GM18519 (cell line): ENCODE measurements around the gene SON.
A peak's percentile ranks its signal among the peaks of the same experiment; 100 is the strongest.
"Not testable (repeated sequence)": the region's sequence is repeated elsewhere in the genome, so short reads cannot be mapped to it uniquely, and the experiment has no call there.

ENCODE experiments used
- ATAC-seq: cut with Tn5 transposase; IDR thresholded peaks from one replicate; pipeline ENCODE4 v1.9.1; 2021; ENCODE audit warnings: mild to moderate bottlenecking, moderate library complexity; ENCODE audit not compliant: unreplicated experiment, low FRiP score

Gene SON

DNA sequence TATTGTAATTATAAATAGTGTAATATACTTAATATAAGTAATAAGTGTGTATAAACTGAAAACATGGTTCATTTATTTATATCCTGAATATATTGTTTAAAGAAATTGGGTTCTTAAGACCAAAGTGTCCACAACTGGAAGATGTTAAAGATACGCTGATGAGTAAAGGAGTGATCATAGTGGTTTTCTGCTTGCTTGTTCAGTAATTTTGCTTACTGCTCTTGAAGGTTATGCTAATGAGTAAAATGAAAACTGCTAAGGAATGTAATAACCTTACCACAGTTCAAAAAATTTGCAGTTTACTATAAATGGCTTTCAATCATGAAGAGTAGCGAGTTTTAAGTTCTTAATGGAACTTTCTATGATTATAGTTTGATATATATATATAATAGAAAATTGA lies 23.7 kb downstream of the SON start:
- ATAC-seq: no peak

DNA sequence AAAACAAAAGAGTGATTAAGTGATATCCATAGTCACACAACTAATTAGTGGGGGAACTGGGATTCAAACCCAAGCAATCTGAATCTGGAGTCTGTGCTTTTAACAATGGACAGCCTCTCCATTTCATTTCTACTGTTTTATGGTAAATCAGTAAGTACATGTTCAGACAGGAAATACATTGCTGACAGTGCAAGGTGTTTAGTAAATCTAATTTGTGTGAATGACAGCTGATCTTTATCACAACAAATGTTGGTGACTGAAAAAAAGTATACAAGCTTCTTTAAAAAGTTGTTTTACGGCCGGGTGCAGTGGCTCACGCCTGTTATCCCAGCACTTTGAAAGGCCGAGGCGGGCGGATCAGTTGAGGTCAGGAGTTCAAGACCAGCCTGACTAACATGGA lies 25.1 kb downstream of the SON start:
- no peak for ATAC-seq

DNA sequence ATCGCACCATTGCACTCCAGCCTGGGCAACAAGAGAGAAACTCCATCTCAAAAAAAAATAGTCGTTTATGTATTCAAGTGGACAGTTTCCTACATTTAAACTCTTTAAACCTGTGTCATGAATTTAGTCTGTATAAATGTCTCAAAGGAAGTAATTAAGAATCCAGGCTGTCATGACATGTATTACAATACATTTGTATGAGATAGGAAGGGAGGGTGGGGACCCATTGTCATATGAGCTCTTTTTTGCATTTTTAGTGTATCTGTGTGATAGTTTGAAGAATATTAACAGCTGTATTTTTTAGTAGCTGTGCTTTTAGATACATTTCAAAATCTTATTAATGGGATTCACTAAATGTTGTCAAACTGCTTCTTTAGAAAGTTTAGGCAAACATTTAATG lies 25.6 kb downstream of the SON start:
- no peak for ATAC-seq

DNA sequence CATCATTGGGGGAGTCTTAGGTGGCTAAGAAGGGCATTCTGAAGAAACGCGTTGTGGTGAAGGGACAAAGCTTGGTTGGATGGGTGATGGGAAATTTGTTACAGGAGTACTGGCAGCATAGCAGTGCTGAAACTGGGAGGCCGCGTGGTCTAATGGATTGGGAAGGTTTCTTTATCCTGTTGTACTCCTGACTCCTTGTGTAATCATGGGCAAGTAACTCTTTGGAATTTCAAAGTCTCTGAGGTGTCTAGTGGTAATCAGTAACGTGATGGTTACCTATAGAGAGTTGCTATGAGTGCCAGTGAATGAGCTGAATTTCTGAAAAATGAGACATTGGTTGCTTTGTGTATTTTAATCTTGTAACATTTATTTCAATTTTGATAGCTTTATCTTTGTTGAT lies 27.2 kb downstream of the SON start:
- no peak for ATAC-seq

DNA sequence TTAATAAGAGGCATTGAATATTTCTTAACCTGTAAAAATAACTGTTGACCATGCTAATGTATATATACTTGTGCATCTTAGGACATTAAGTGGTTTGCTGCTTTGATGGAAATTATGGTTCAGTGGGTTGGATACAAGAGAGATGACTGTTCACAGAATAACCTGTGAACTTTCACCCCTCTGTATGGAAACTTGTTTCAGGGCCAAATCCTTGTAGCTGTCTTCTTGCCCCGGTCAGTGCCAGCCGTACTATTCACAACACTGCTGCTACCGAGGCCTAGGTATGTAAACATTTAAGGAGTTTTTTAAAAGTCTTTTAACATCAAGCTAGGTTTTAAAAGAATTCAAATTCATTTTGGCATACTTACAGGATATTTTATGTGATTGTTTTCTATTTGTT lies 29.5 kb downstream of the SON start:
- ATAC-seq: no peak

DNA sequence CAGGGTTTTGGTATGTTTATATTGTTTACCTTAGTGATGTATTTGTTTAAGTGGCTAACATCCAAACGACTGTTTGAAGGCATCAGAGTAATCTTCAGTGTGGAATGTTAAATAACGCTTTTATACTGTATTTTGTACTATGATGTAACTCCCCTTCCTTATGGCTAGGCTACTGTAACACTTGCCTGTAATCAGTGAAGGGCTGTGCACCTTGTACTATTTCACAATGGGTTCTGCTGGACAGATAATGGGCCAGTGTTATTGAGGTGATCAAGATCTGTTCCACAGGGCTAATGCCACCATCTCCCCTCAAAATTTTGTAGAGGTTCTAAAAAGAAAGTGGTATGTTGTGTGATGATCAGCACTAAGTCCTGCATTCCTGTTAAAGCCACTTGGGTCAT lies 33.9 kb downstream of the SON start:
- ATAC-seq: not testable (repeated sequence)

DNA sequence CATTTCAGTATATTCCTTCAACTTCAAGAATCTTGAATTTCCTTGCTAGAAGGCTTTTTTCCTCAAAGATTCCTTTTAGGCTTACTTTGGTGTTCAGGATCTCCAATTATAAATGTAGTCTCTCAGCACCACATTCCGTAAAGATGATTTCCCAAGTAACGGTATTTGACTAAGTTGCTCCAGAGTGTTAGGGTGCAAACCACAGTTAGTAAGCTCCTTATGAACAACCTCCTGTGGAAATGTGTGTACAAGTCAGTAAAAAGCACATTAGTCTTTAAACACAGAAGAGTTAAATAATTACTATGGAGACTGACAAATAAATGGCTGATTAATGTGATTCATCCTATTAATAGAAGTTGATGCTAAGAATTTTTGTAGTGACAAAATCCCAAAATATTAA lies 35.4 kb downstream of the SON start:
- no peak for ATAC-seq

DNA sequence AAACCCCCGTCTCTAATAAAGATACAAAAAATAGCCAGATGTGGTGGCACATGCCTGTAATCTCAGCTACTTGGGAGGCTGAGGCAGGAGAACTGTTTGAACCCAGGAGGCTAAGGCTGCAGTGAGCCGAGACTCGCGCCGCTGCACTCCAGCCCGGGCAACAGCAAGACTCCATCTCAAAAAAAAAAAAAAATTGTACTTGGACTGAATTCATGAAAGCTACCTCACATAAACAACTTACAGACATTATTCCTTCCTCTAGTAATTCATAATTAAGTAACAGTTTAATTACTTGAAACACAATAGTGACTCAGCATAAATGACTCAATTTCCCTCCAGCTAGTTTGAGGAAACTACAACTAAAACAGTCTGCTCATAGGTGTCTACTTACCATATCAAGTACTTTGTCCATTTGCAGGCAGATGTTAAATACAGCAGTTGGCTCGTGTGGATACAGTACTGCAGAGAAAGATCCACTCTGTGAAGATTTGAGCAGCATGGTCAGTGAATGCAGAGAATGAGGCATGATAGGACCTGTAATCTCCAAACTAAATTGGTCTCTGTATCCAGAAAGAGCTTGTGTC lies 36.2 kb downstream of the SON start:
- ATAC-seq: no peak

DNA sequence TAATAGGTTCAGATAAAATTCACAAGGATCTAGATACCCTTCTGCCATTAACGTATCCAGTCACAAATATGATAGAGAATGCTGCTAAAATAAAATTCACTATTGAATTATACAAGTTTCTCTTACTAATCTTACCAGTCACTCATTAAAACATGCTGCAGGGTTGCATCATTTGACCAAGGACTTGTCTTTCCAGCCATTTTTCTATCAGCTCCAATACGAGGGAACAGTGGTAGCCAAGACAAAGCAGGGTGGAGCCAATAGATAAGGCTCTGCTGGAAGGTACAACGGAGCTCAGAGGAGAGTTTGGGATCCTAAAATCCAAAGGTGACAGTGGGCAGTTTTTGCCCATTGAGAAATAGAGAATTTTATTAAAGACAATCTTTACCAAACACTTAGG lies 41.6 kb downstream of the SON start:
- ATAC-seq: no peak

DNA sequence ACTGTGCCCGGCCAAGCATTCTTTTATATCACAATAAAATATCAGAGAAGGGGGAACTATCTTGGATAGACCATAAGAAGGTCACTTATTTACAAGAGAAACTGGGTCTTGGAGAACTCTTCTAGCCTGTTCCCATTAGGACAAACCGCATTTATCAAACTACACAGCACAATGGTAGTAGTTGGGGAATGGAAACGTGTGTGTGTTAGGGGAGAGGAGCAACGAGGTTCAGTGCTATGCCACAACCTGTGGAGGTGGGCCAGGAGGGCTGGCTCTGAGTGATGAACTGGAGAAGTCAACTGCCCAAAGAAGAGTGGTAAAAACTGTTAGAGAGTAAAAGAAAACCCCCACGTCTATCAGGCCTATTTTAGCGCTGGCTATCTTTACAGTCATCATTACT lies 44.1 kb downstream of the SON start:
- no peak for ATAC-seq

DNA sequence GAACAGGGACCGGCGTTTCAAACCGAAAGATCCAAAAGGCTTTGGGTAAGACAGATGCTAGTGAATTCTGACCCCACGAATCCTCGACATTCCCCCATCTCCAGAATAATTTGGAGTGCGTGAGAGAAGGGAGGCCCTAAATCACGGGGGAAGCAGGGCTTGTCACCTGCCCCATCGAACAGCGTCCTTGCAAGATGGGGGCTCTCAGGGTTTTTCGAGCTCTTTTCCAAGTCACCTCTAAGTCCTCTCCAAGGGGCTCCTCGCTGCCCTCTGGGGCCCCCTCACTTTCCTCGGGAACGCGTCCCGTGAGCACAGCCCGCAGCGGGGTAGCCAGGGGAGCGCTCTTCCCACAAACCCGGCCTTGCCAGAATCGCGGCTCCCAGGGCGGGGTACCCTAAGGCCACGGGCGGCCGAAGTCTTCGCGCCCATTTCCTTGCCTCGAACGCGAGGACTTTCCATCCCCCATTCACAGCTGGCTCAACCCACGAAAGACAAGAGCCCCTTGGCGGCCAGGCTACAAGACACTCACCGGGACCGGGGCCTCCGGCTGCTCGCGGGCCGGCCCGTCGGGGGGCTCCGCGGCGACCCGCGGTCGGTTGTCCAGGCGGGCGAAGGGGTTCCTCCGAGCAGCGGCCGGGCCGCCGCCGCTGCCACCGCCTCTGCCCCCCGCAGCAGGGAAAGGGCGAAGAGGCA lies 45.1 kb downstream of the SON start:
- peak; percentile 21 for ATAC-seq

DNA sequence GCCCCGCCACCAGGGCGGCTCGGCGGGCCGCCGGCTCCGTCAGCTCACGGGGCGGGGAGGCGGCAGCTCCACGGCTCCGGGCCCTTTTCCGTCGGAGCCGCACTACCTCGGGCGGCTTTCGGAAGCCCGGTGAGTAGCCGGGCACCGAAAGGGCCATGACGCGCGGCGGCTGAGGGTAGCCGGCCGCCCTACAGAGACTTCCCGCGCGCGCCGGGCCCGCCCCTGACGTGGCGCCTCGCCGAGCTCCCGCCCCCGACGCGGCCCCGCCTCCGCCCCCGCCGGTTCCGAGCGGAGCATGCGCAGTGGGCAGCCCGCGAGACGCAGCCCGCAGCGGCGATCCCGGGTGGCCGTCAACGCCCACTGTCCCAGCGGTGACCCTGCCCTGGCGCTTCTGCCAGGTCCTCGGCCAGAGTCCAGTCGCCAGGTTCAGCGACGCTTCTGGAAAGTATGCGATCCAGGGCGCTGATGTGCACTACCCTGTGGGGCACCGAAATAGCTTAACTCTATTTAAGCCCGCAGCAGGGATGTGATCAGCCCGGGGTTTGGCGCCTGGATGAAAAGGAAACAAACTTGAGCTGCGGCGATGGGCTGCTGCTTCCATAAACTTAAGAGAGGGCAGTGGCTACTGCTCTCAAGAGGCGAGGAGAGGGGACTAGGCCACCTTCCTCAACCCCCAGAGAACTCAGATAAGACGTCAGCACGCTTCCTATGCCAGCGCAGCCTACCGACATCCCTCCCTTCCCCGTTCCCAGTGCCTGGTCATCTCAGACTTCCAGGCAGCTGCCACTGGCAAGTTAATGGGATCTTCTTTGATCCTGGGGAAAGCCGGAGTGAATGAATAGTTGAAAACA lies 45.9 kb downstream of the SON start, which contains the start of gene DONSON:
Gene DONSON (minus strand): TSS at position 200 of the 851 bp plus-strand sequence. CDS start 43 bp downstream, at position 157.
- ATAC-seq: peak; percentile 80

DNA sequence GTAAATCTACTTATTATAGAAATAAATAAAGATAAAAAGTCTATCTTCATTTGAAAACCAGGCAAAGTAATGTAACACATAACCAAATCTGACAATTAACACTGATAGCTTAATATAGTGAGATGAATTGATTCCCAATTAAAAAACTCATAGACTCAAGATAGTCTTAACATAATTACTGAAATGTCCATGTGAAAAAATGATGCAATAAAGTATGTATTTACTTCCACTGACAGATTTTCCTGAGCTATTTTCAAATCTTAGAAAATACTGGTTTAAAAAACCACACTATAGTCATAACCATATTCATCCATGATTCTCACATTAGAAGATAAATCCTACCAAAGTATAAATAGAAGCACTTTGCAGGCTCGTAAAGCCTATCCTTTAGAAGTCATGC lies 55.2 kb downstream of the SON start:
- ATAC-seq: no peak

DNA sequence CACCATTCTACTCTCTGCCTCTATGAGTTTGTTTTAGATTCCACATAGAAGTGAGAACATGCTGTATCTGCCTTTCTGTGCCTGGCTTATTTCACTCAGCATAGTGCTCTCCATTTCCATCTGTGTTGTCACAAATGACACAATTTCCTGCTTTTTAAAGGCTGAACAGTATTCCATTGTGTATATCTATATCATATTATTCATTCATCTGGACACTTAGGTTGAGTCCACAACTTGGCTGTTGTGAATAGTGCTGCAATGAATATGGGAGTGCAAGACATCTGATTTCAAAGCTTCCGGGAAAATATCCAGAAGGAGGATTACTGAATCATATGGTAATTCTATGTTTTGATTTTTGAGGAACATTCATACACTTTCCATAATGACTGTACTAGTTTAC lies 65.7 kb downstream of the SON start:
- no peak for ATAC-seq

DNA sequence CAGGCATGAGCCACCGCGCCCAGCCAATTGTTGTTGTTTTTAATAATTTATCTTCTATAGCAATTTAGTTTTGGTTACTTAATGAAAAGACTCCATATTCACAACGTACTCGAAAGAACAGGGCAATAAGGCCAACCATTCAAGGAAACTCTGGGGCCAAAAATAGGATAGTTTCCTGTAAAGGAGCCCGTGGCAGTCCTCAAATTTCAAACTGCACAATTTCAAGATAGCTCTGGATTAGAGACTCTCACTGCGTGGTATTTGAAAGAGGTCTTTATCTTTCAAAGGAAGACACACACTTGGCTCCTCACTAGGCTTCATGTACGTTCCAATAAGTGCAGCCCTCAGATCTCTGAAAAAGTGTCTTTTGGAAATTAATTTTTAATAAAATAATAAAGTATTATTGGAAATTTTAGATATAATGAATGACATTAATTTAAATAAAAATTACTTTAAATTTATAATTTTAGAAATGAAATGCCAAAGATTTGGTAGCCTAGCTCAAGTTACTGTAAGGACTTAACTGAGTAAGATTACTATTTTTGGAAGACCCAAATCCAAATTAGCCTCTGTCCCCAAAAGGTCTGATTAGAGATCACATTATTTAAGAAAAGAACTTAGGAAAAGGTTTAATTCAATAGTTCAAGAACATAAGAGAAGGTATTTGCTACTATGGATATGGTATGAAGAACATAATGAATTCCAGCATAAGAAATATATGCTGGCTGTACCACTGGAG lies 68.3 kb downstream of the SON start:
- no peak for ATAC-seq

DNA sequence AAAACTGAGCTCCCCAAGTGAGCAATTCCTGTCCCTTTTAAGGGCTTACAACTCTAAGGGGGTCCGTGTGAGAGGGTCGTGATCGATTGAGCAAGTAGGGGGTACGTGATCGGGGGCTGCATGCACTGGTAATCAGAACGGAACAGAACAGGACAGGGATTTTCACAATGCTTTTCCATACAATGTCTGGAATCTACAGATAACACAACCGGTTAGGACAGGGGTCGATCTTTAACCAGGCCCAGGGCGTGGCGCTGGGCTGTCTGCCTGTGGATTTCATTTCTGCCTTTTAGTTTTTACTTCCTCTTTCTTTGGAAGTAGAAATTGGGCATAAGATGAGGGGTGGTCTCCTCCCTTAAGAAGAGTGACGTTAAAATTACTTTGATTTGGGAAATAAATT lies 74.7 kb downstream of the SON start:
- ATAC-seq: not testable (repeated sequence)

DNA sequence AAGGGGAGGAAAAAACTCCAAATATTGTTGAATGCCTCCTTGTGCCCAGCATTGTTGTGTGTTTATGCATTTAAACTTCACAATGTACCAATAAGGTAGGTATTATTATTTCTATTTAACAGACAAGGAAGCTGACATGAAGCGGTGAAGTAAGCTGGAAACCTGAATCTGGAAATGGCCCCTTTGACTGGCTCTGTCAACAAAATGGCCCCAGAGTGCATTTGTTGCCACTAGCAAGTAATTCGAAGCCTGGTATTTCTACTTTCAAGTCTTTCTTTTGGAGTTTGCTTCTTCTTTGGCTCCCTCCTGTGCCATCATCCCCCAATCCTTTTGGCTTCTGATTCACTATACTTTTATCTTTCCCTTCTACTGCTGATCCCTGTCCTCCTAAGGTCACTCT lies 75.6 kb downstream of the SON start:
- ATAC-seq: no peak

DNA sequence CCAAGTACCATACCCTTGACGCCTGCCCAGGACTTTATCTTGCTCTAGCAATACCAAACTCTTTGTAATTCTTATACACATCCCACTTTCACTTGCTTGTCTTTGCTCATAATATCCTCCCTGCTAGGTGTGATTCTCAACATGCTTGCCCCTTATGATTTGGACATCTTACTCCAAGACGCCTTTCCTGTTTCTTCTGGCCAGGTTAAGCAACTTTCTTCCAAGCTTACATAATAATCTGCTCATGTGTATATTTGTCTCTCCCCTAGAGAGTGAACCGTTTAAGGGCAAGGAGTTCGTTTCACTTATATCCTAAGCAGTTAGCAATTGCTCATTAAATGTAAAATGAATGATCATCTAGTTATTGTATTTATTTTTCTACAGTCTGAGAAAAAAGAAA lies 76.9 kb downstream of the SON start:
- no peak for ATAC-seq

DNA sequence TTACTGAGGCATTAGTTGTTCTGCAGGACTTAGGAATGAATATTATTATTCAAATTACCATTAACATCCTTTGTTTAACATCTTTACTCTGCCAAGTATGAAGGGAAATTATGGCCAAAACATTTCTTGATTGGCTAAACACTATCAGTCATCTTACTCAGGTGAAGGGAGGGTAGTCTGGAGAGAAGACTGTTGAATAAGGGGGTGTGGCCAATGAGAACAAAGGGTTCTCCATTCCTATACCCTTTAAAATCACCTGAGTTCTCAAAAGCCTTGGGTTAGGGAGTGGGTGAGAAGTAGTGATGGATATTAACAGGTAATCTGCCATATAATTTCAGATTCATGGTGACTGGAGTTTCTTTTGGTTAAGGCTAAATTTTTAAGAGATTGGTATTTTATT lies 79.4 kb downstream of the SON start:
- no peak for ATAC-seq

DNA sequence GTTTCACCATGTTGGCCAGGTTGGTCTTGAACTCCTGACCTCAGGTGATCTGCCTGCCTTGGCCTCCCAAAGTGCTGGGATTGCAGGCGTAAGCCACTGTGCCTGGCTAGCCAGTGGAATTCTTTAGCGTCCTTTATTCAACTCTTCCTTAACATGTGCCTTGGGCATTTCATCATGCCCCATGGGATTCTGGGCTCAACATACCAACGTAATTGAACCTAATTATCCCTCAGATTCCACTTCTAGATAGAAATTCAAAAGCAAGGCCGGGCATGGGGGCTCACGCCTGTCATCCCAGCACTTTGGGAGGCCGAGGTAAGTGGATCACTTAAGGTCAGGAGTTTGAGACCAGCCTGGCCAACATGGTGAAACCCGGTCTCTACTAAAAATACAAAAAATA lies 83.3 kb downstream of the SON start:
- ATAC-seq: not testable (repeated sequence)
